WI38 (cell line): ENCODE measurements around the gene SHKBP1.
A peak's percentile ranks its signal among the peaks of the same experiment; 100 is the strongest.

ENCODE experiments used
- H3K4me3 ChIP-seq: 2 replicates; pipeline ENCODE4 v1.5.1; 2011; ENCODE audit warnings: low read depth, mild to moderate bottlenecking, control low read depth, low read length
- CTCF ChIP-seq: IDR thresholded peaks from 2 replicates; pipeline ENCODE4 v1.5.1; 2012; ENCODE audit warnings: low read depth, mild to moderate bottlenecking, control low read depth, low read length

Gene SHKBP1

GRCh38 chr19:40567750-40568494, 8.8 kb upstream of the SHKBP1 start:
- H3K4me3 ChIP-seq = peak overlapping the region; percentile 43
- no peak for TF ChIP-seq CTCF

GRCh38 chr19:40570313-40571004, 6.2 kb upstream of the SHKBP1 start:
- H3K4me3 ChIP-seq = peak overlapping the region; percentile 67
- TF ChIP-seq CTCF = no peak

- no peak for TF ChIP-seq CTCF
- H3K4me3 ChIP-seq = no peak overlapping the region
These were observed 5.7 kb upstream of the SHKBP1 start for GRCh38 chr19:40571005-40571318.

DNA sequence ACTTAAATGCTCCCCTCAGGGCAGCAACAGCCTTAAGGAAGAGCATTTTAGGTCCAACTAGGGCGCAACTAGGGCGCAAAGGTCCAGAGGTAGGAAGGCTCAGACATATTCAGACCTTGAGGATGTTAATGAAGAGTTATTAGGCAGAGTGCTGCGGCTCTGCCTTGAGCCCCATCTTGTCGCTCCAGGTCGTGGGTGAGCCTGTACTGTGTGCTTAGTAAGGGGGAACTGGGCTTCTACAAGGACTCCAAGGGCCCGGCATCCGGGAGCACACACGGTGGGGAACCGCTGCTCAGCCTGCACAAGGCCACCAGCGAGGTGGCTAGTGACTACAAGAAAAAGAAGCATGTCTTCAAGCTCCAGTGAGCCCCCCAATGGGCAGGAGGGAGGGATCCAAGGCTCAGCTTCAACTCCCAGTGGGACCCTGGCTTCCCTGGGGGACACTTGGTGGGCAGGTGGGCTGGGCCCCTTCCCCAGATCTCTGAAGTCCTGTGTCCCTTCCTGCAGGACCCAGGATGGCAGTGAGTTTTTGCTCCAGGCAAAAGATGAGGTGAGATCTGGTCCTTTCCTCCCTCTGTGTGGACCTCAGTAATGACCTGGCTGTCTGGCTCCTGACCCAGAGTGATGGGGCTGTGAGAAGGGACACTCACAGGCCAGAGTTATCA, 4.7 kb upstream of the SHKBP1 start:
- no peak overlapping the region for H3K4me3 ChIP-seq
- no peak for TF ChIP-seq CTCF

- no peak overlapping the region for H3K4me3 ChIP-seq
- TF ChIP-seq CTCF = no peak
These were observed 1.3 kb upstream of the SHKBP1 start for GRCh38 chr19:40575326-40575725.

DNA sequence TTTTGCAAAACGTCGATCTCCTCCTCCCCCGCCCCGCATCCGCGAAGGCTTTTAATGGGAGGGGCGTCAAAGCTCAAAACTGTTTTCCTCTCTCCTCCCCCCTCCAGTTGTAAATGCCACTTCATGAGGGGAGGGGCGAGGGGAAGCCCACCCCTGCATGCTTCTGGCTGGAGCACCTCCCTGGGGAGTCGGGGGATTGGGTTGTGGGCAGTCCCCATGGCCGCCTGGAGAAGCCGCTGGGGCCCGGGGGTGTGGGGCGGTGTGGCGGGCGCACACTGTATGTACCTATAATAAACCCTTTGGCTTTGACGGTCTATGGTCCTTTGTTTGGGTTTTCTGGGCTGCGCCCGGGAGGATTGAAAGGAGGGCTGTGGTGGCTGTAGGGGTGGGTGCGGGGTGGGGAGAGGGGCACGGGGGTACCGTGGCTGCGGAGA, 505 bp upstream of the SHKBP1 start:
- no peak for TF ChIP-seq CTCF
- peak overlapping the region; percentile 92 for H3K4me3 ChIP-seq

DNA sequence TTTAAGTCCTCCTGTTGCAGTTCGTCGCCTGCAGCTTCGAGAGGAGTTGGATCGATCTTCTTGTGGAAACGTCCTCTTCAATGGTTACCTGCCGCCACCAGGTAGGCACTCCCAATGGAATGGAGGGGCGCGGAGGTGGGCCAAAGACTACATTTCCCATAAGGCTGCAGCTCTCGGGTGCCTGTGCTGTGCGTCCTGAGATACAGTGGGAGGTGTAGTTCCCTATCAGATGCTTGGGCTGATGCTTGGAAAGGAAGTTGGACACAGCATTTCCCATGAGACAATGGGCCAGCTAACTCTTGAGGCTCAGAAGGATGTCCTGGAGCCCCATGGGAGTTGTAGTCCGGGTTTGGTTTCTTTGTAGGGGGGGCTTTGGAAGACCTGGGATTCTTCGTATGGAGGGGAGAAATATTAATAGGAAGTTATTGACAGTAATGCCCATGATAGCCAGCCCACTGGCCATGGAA, 1.8 kb downstream of the SHKBP1 start:
- no peak overlapping the region for H3K4me3 ChIP-seq
- TF ChIP-seq CTCF = no peak
